Duodenal mucosa (tissue), 2 donors: ENCODE measurements around the gene NDUFAF2.
"Not testable (repeated sequence)": the region's sequence is repeated elsewhere in the genome, so short reads cannot be mapped to it uniquely, and the experiment has no call there.

Experiments
- H3K27ac ChIP-seq: one replicate; pipeline ENCODE4 v1.7.0; 2013; ENCODE audit warnings: low read depth, low read length
- H3K27me3 ChIP-seq, 2 donors: one replicate each; pipeline ENCODE4 v1.7.0; 2013; ENCODE audit warnings: low read length in 2 of 2, control low read depth in 1 of 2; ENCODE audit not compliant: insufficient read depth in 2 of 2, control insufficient read depth in 1 of 2
- H3K36me3 ChIP-seq, 2 donors: one replicate each; pipeline ENCODE4 v1.7.0; 2013; ENCODE audit warnings: low read length in 2 of 2, control low read depth in 1 of 2; ENCODE audit not compliant: insufficient read depth in 2 of 2, control insufficient read depth in 1 of 2
- H3K4me1 ChIP-seq, 2 donors: one replicate each; pipeline ENCODE4 v1.7.0; 2013; ENCODE audit warnings: low read length in 2 of 2, control low read depth in 1 of 2; ENCODE audit not compliant: insufficient read depth in 2 of 2, control insufficient read depth in 1 of 2
- H3K4me3 ChIP-seq, 2 donors: one replicate each; pipeline ENCODE4 v1.7.0; 2013; ENCODE audit warnings: low read length in 2 of 2, low read depth in 1 of 2
- H3K9ac ChIP-seq, 2 donors: one replicate each; pipeline ENCODE4 v1.7.0; 2013; ENCODE audit warnings: low read length in 2 of 2, low read depth in 1 of 2
- H3K9me3 ChIP-seq, 2 donors: one replicate each; pipeline ENCODE4 v1.7.0; 2013; ENCODE audit warnings: low read length in 2 of 2, control low read depth in 1 of 2; ENCODE audit not compliant: control insufficient read depth in 1 of 2

Gene NDUFAF2

DNA sequence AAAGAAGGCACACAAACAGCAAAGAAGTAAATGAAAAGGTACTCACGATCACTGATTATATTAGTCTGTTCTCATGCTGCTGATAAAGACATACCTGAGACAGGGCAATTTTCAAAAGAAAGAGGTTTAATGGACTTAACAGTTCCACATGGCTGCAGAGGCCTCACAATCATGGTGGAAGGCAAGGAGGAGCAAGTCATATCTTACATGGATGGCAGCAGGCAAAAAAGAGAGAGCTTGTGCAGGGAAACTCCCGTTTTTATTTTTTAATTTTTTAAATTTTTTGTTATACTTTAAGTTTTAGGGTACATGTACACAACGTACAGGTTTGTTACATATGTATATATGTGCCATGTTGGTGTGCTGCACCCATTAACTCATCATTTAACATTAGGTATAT lies 37.1 kb downstream of the NDUFAF2 start:
- H3K9me3 ChIP-seq, H3K4me3 ChIP-seq, H3K36me3 ChIP-seq, H3K9ac ChIP-seq, H3K4me1 ChIP-seq, H3K27me3 ChIP-seq, H3K27ac ChIP-seq: not testable (repeated sequence)

GRCh38 chr5:60989790-60990189 lies 44.8 kb downstream of the NDUFAF2 start:
- Histone ChIP-seq H3K27ac (no peak overlapping the region), H3K4me3 (no peak overlapping the region), H3K9me3 (peaks cover 15 to 18% of the 10 kb centered on the region in 2 donors), H3K36me3 (peaks cover 4 to 9% of the 10 kb centered on the region in 2 donors), H3K4me1 (no peaks in the 10 kb centered on the region), H3K27me3 (no peaks in the 10 kb centered on the region), H3K9ac (no peak overlapping the region)

- no peak overlapping the region for H3K4me3 ChIP-seq
- H3K9me3 ChIP-seq: peaks cover 15 to 18% of the 10 kb centered on the region in 2 donors
- H3K36me3 ChIP-seq: peaks cover 4 to 9% of the 10 kb centered on the region in 2 donors
- H3K27ac ChIP-seq: no peak overlapping the region
- H3K9ac ChIP-seq: no peak overlapping the region
- H3K4me1 ChIP-seq: no peaks in the 10 kb centered on the region
- H3K27me3 ChIP-seq: no peaks in the 10 kb centered on the region
These were observed 47.9 kb downstream of the NDUFAF2 start for GRCh38 chr5:60992871-60993270.

DNA sequence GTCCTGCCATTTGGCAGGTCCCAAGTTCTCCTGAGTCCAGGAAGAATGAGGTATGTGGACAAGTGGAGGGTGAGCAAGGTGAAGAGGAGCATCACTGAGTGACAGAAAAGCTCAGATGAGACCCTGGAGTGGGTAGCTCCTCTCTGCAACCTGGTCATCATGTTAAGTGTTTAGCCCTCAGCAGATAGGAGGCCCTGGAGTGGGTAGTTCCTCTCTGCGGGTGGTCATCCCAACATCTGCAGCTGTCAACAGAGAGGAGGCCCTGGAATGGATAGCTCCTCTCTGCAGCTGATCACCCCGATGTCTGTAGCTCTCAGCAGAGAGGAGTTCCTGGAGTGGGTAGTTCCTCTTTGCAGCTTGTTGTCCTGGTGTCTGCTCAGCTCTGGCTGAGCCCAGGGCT lies 48.4 kb downstream of the NDUFAF2 start:
- no peak overlapping the region for H3K9ac ChIP-seq
- no peaks in the 10 kb centered on the region for H3K4me1 ChIP-seq
- H3K27ac ChIP-seq: no peak overlapping the region
- peaks cover 4 to 9% of the 10 kb centered on the region in 2 donors for H3K36me3 ChIP-seq
- H3K27me3 ChIP-seq: no peaks in the 10 kb centered on the region
- H3K4me3 ChIP-seq: no peak overlapping the region
- H3K9me3 ChIP-seq: peaks cover 15 to 18% of the 10 kb centered on the region in 2 donors

- Histone ChIP-seq H3K27ac (no peak overlapping the region), H3K9me3 (peaks cover 15 to 18% of the 10 kb centered on the region in 2 donors), H3K4me3 (no peak overlapping the region)
These were observed 49.0 kb downstream of the NDUFAF2 start for GRCh38 chr5:60993875-60994571.

DNA sequence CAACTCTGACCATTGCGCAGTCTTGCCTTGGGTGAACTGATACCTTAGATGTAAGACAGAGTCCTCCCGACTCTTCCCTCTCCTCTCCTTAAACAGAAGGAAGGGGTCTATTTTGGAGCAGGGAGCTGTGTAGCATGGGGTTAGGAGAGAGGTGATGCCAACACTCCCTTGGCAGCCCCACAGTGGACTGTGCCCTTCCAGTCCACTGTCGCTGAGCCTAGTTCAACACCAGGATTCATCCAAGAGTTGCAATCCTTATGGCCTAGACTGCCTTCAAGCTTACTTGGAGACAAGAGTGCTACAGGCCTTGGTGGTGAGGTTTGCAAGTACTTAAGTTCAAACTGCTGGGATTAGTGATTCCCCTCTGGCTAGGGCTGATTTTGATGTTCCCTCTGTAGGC lies 51.4 kb downstream of the NDUFAF2 start:
- H3K9me3 ChIP-seq: peaks cover 9 to 12% of the 10 kb centered on the region in 2 donors
- no peak overlapping the region for H3K9ac ChIP-seq

More at GRCh38 chr5:60993875-60994571, 49.0 kb downstream of the NDUFAF2 start:
- Histone ChIP-seq H3K27me3 (no peaks in the 10 kb centered on the region), H3K9ac (no peak overlapping the region), H3K4me1 (no peaks in the 10 kb centered on the region), H3K36me3 (peaks cover 4 to 9% of the 10 kb centered on the region in 2 donors)

DNA sequence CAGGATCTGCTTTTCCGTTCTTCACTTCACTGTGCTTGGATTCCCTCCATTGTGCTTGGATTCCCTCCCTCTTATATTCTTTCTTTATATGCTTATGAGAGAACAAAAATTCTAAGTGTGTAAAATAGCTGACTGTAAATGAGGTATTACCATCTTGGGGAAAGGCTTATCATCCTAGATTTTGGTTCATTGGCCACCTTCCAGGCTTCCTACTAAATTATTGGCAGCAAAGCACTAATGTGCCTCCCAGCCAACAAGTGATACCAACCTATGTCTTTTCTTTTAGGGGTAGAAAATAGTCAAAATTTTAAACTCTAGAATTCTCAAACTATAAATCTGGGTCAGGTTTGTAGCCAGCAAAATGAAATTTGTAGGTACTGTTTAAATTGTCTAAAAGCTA lies 52.7 kb downstream of the NDUFAF2 start:
- no peak overlapping the region for H3K27ac ChIP-seq
- no peak overlapping the region for H3K4me3 ChIP-seq
- H3K9ac ChIP-seq: no peak overlapping the region
- H3K27me3 ChIP-seq: no peaks in the 10 kb centered on the region
- H3K9me3 ChIP-seq: peaks cover 9 to 12% of the 10 kb centered on the region in 2 donors
- H3K4me1 ChIP-seq: no peaks in the 10 kb centered on the region
- peaks cover 4 to 9% of the 10 kb centered on the region in 2 donors for H3K36me3 ChIP-seq

More for the DNA sequence above, 51.4 kb downstream of the NDUFAF2 start:
- Histone ChIP-seq H3K4me1 (no peaks in the 10 kb centered on the region), H3K27me3 (no peaks in the 10 kb centered on the region), H3K27ac (no peak overlapping the region), H3K36me3 (peaks cover 4 to 9% of the 10 kb centered on the region in 2 donors), H3K4me3 (no peak overlapping the region)

- no peak overlapping the region for H3K9ac ChIP-seq
- no peaks in the 10 kb centered on the region for H3K27me3 ChIP-seq
- H3K9me3 ChIP-seq: no peaks in the 10 kb centered on the region
- no peak overlapping the region for H3K4me3 ChIP-seq
- H3K36me3 ChIP-seq: no peaks in the 10 kb centered on the region
- H3K27ac ChIP-seq: no peak overlapping the region
- no peaks in the 10 kb centered on the region for H3K4me1 ChIP-seq
These were observed 55.9 kb downstream of the NDUFAF2 start for GRCh38 chr5:61000887-61001286.

- no peaks in the 10 kb centered on the region for H3K27me3 ChIP-seq
- H3K36me3 ChIP-seq: no peaks in the 10 kb centered on the region
- no peak overlapping the region for H3K9ac ChIP-seq
- H3K4me3 ChIP-seq: no peak overlapping the region
- H3K27ac ChIP-seq: no peak overlapping the region
- H3K9me3 ChIP-seq: no peaks in the 10 kb centered on the region
- H3K4me1 ChIP-seq: no peaks in the 10 kb centered on the region
These were observed 56.6 kb downstream of the NDUFAF2 start for GRCh38 chr5:61001647-61002046.

GRCh38 chr5:61002611-61003355 lies 57.8 kb downstream of the NDUFAF2 start:
- no peaks in the 10 kb centered on the region for H3K4me1 ChIP-seq
- no peaks in the 10 kb centered on the region for H3K27me3 ChIP-seq
- no peaks in the 10 kb centered on the region for H3K9me3 ChIP-seq
- no peak overlapping the region for H3K4me3 ChIP-seq
- H3K9ac ChIP-seq: no peak overlapping the region
- H3K27ac ChIP-seq: no peak overlapping the region
- no peaks in the 10 kb centered on the region for H3K36me3 ChIP-seq
